KMS-11 (cell line): Measurements from ENCODE around the gene TMX3.

Source experiments
- H2AFZ ChIP-seq: fragments of 200-600 bp; sonication (generic); 2 replicates; pipeline ENCODE4 v1.6.1; 2016; ENCODE audit warnings: antibody characterized with exemption, mixed run types, low read depth
- H3K27ac ChIP-seq: fragments of 200-600 bp; sonication (generic); 2 replicates; pipeline ENCODE4 v1.6.1; 2016; ENCODE audit warnings: mild to moderate bottlenecking, mixed run types
- H3K27me3 ChIP-seq: fragments of 200-600 bp; sonication (generic); 2 replicates; pipeline ENCODE4 v1.6.1; 2017; ENCODE audit warnings: mild to moderate bottlenecking, low read depth, mixed run types, moderate library complexity; ENCODE audit not compliant: insufficient read depth
- H3K36me3 ChIP-seq: fragments of 200-600 bp; sonication (generic); 2 replicates; pipeline ENCODE4 v1.6.1; 2017; ENCODE audit warnings: mild to moderate bottlenecking, mixed run types; ENCODE audit not compliant: insufficient read depth
- H3K4me1 ChIP-seq: fragments of 200-600 bp; sonication (generic); 2 replicates; pipeline ENCODE4 v1.6.1; 2016; ENCODE audit warnings: mild to moderate bottlenecking, low read depth, mixed run types; ENCODE audit not compliant: poor library complexity, severe bottlenecking
- H3K4me2 ChIP-seq: fragments of 200-600 bp; sonication (generic); 2 replicates; pipeline ENCODE4 v1.7.0; 2016; ENCODE audit warnings: mild to moderate bottlenecking, mixed run types
- H3K4me3 ChIP-seq: fragments of 200-600 bp; sonication (generic); IDR thresholded peaks from 2 replicates; pipeline ENCODE4 v1.6.1; 2017; ENCODE audit warnings: low read depth, low read length, mixed read lengths; ENCODE audit not compliant: insufficient read depth
- H3K79me2 ChIP-seq: fragments of 200-600 bp; sonication (generic); 2 replicates; pipeline ENCODE4 v1.6.1; 2016; ENCODE audit warnings: low read depth, mixed run types; ENCODE audit not compliant: insufficient read depth
- H3K9ac ChIP-seq: fragments of 200-600 bp; sonication (generic); 2 replicates; pipeline ENCODE4 v1.6.1; 2016; ENCODE audit warnings: mild to moderate bottlenecking, mixed run types
- H4K20me1 ChIP-seq: fragments of 200-600 bp; sonication (generic); 2 replicates; pipeline ENCODE4 v1.6.1; 2016; ENCODE audit warnings: mild to moderate bottlenecking, mixed run types; ENCODE audit not compliant: insufficient read depth
- CTCF ChIP-seq: fragments of 200-600 bp; sonication (generic); conservative IDR thresholded peaks from 2 replicates; pipeline ENCODE4 v1.6.1; 2017; ENCODE audit warnings: low read depth, mild to moderate bottlenecking, antibody characterized with exemption, low read length, moderate library complexity, mixed read lengths

TMX3 gene

GRCh38 chr18:68638613-68639012, 76.3 kb downstream of the TMX3 start:
- Histone ChIP-seq H3K4me3 (no peak overlapping the region), H3K79me2 (no peaks in the 10 kb centered on the region), H2AFZ (no peak overlapping the region), H3K36me3 (no peaks in the 10 kb centered on the region), H3K4me1 (no peaks in the 10 kb centered on the region), H3K27ac (no peak overlapping the region), H3K9ac (no peak overlapping the region), H3K4me2 (no peak overlapping the region), H3K27me3 (no peaks in the 10 kb centered on the region), H4K20me1 (no peaks in the 10 kb centered on the region)
- TF ChIP-seq CTCF, result no peak

GRCh38 chr18:68627812-68628211, 87.1 kb downstream of the TMX3 start:
- Histone ChIP-seq H3K27me3 (no peaks in the 10 kb centered on the region), H3K4me2 (no peak overlapping the region), H4K20me1 (no peaks in the 10 kb centered on the region), H3K36me3 (no peaks in the 10 kb centered on the region), H3K79me2 (no peaks in the 10 kb centered on the region), H2AFZ (no peak overlapping the region), H3K4me3 (no peak overlapping the region), H3K27ac (no peak overlapping the region), H3K9ac (no peak overlapping the region), H3K4me1 (peaks cover 5% of the 10 kb centered on the region)
- TF ChIP-seq CTCF, result no peak
